ENCODE data around the gene IL32. TPM values are rescaled to one million over a fixed set of nuclear protein-coding genes. Genes with fewer than 3 reads are reported as not detected.
"Not testable (repeated sequence)": the region's sequence is repeated elsewhere in the genome, so short reads cannot be mapped to it uniquely, and the experiment has no call there.

The IL32 gene
- total RNA-seq, 2 donors from 2014 or later: 2,042 to 3,291 TPM

- peaks cover 26 to 47% of the 10 kb centered on the region in 2 donors for H3K36me3 Mint-ChIP-seq
- H3K27ac Mint-ChIP-seq: peak overlapping the region; percentile 99
- ATAC-seq (no peak), DNase-seq (ENCODE audit: low spot score in 2 of 2) (no peak)
- peaks cover 5 to 9% of the 10 kb centered on the region in 2 donors for H3K9me3 Mint-ChIP-seq
These were observed 8.0 kb downstream of the IL32 start for GRCh38 chr16:3073448-3073847.

- Mint-ChIP-seq H3K36me3 (peaks cover 16 to 47% of the 10 kb centered on the region in 2 donors), H3K9me3 (peaks cover 5 to 18% of the 10 kb centered on the region in 2 donors), H3K27ac (peak overlapping the region; percentile 99)
- DNase-seq (ENCODE audit: low spot score in 2 of 2): peak; percentile 82 to 88
- peak; percentile 76 to 82 for ATAC-seq
These were observed 9.6 kb downstream of the IL32 start for GRCh38 chr16:3074860-3075522.

GRCh38 chr16:3075523-3075915, 10.1 kb downstream of the IL32 start:
- Mint-ChIP-seq H3K9me3 (peaks cover 5 to 19% of the 10 kb centered on the region in 2 donors), H3K27ac (peak overlapping the region; percentile 99), H3K36me3 (peaks cover 13 to 48% of the 10 kb centered on the region in 2 donors)
- DNase-seq (ENCODE audit: low spot score in 2 of 2) (no peak), ATAC-seq (peak in 1 of 2 donors; percentile 4)

GRCh38 chr16:3075946-3076345, 10.5 kb downstream of the IL32 start:
- not testable (repeated sequence) for DNase-seq (ENCODE audit: low spot score in 2 of 2)
- H3K36me3 Mint-ChIP-seq: peaks cover 17 to 53% of the 10 kb centered on the region in 2 donors

GRCh38 chr16:3076577-3076976, 11.1 kb downstream of the IL32 start:
- Mint-ChIP-seq H3K36me3 (peaks cover 20 to 59% of the 10 kb centered on the region in 2 donors), H3K9me3 (peaks cover 5 to 24% of the 10 kb centered on the region in 2 donors), H3K27ac (peak overlapping the region; percentile 99)
- DNase-seq (ENCODE audit: low spot score in 2 of 2): no peak
- ATAC-seq: no peak

More at GRCh38 chr16:3075946-3076345, 10.5 kb downstream of the IL32 start:
- peak overlapping the region; percentile 99 for H3K27ac Mint-ChIP-seq
- peaks cover 5 to 22% of the 10 kb centered on the region in 2 donors for H3K9me3 Mint-ChIP-seq
- ATAC-seq: not testable (repeated sequence)

- DNase-seq (ENCODE audit: low spot score in 2 of 2) (no peak), ATAC-seq (no peak)
- Mint-ChIP-seq H3K9me3 (peaks cover 0 to 24% of the 10 kb centered on the region in 2 donors), H3K36me3 (peaks cover 20 to 74% of the 10 kb centered on the region in 2 donors), H3K27ac (peak overlapping the region in 1 of 2 donors; percentile 81)
These were observed 14.6 kb downstream of the IL32 start for GRCh38 chr16:3080024-3080423.

- H3K36me3 Mint-ChIP-seq: peaks cover 20 to 61% of the 10 kb centered on the region in 2 donors
- ATAC-seq; DNase-seq (ENCODE audit: low spot score in 2 of 2): not testable (repeated sequence)
- H3K27ac Mint-ChIP-seq: peak overlapping the region in 1 of 2 donors; percentile 94
- peaks cover 0 to 24% of the 10 kb centered on the region in 2 donors for H3K9me3 Mint-ChIP-seq
These were observed 16.5 kb downstream of the IL32 start for GRCh38 chr16:3081957-3082356.

GRCh38 chr16:3083408-3083807, 18.0 kb downstream of the IL32 start:
- not testable (repeated sequence) for ATAC-seq; DNase-seq (ENCODE audit: low spot score in 2 of 2); H3K27ac Mint-ChIP-seq
- Mint-ChIP-seq H3K9me3 (peaks cover 0 to 15% of the 10 kb centered on the region in 2 donors), H3K36me3 (peaks cover 12 to 47% of the 10 kb centered on the region in 2 donors)

- ATAC-seq (no peak), DNase-seq (ENCODE audit: low spot score in 2 of 2) (no peak)
- Mint-ChIP-seq H3K9me3 (peaks cover 0 to 11% of the 10 kb centered on the region in 2 donors), H3K36me3 (peaks cover 7 to 37% of the 10 kb centered on the region in 2 donors), H3K27ac (no peak overlapping the region)
These were observed 19.1 kb downstream of the IL32 start for GRCh38 chr16:3084491-3084890.

- no peak for DNase-seq (ENCODE audit: low spot score in 2 of 2)
- peaks cover 0 to 5% of the 10 kb centered on the region in 2 donors for H3K9me3 Mint-ChIP-seq
- peak overlapping the region in 1 of 2 donors; percentile 48 for H3K27ac Mint-ChIP-seq
- H3K36me3 Mint-ChIP-seq: peaks cover 7 to 31% of the 10 kb centered on the region in 2 donors
- no peak for ATAC-seq
These were observed 19.7 kb downstream of the IL32 start for GRCh38 chr16:3084969-3085670.

- Mint-ChIP-seq H3K36me3 (peaks cover 2 to 22% of the 10 kb centered on the region in 2 donors), H3K27ac (peak overlapping the region; percentile 57 to 70), H3K9me3 (peaks cover 0 to under 1% of the 10 kb centered on the region in 2 donors)
- DNase-seq (ENCODE audit: low spot score in 2 of 2): no peak
- ATAC-seq: no peak
These were observed 20.6 kb downstream of the IL32 start for GRCh38 chr16:3085868-3086595.

GRCh38 chr16:3086596-3087242, 21.3 kb downstream of the IL32 start:
- ATAC-seq: peak; percentile 65 to 66
- Mint-ChIP-seq H3K36me3 (peaks cover 0 to 15% of the 10 kb centered on the region in 2 donors), H3K27ac (peak overlapping the region in 1 of 2 donors; percentile 70), H3K9me3 (no peaks in the 10 kb centered on the region)
- no peak for DNase-seq (ENCODE audit: low spot score in 2 of 2)

- Mint-ChIP-seq H3K27ac (peak overlapping the region; percentile 70 to 89), H3K9me3 (no peaks in the 10 kb centered on the region), H3K36me3 (peaks cover 0 to 12% of the 10 kb centered on the region in 2 donors)
- DNase-seq (ENCODE audit: low spot score in 2 of 2): no peak
- ATAC-seq: peak; percentile 33 to 67
These were observed 22.1 kb downstream of the IL32 start for GRCh38 chr16:3087243-3088235.

GRCh38 chr16:3088450-3088849, 23.0 kb downstream of the IL32 start:
- peaks cover 0 to 5% of the 10 kb centered on the region in 2 donors for H3K36me3 Mint-ChIP-seq
- H3K27ac Mint-ChIP-seq: peak overlapping the region in 1 of 2 donors; percentile 70
- no peak for ATAC-seq
- H3K9me3 Mint-ChIP-seq: no peaks in the 10 kb centered on the region
- no peak for DNase-seq (ENCODE audit: low spot score in 2 of 2)
